K562 (cell line): ENCODE measurements around the gene ANKRD13A. TPM values are rescaled to one million over a fixed set of nuclear protein-coding genes. Genes with fewer than 3 reads are reported as not detected.

Experiments used
- ATAC-seq: fragments of 200-7000 bp; cut with Tn5 transposase; 3 replicates; pipeline ENCODE4 v1.9.1; 2020; ENCODE audit warnings: moderate library complexity
- BruUV-seq: library from RNA; stranded (reverse); fragments of 400-500 nt; replicated peaks from 2 replicates; lab custom pipeline; 2021; lab: Mats Ljungman, UMichigan
- CTCF ChIA-PET: fragments of 300-600 bp; formaldehyde crosslinking; extraction: SDS; loops from one replicate; lab custom pipeline; 2021; ENCODE audit warnings: low intra/inter-chr PET ratio; lab: Yijun Ruan, JAX
- POLR2A ChIA-PET: fragments of 300-600, 350-650 bp; sonication (Branson Sonifier 250); formaldehyde crosslinking; extraction: SDS; loops from one replicate; lab custom pipeline; 2021; ENCODE audit warnings: antibody characterized with exemption, inconsistent platforms; lab: Yijun Ruan, JAX
- DNase-seq, 4 experiments: peaks; one replicate each; pipeline versions ENCODE4 v3.0.0 to v3.0.0-alpha.2; 2011 to 2018; ENCODE audit warnings: low spot score in 3 of 4, mixed read lengths in 3 of 4; ENCODE audit errors: extremely low read depth in 1 of 4
- FAIRE-seq: peaks from 2 replicates; lab custom pipeline; 2011; peaks lifted over from hg19 to GRCh38; lab: Jason Lieb, UNC
- H2AFZ ChIP-seq: 2 replicates; pipeline ENCODE4 v1.6.0; 2011; ENCODE audit warnings: low read depth, low read length, control low read depth, inconsistent platforms
- H3K27ac ChIP-seq: fragments of 200-600 bp; 3 replicates; pipeline ENCODE4 v1.8.0; 2011; ENCODE audit warnings: low read depth, mild to moderate bottlenecking, control low read depth, inconsistent platforms, low read length, moderate library complexity, mixed read lengths; ENCODE audit errors: extremely low read depth
- H3K27me3 ChIP-seq, 2 experiments: fragments of 300-600 bp in 1 of 2; 2 replicates in 1 of 2; 3 replicates in 1 of 2; pipeline versions ENCODE4 v1.6.0 to v1.8.0; 2011; ENCODE audit warnings: inconsistent platforms in 2 of 2, low read length in 2 of 2, mild to moderate bottlenecking in 1 of 2, mixed read lengths in 1 of 2, moderate library complexity in 1 of 2; ENCODE audit not compliant: control insufficient read depth in 2 of 2, insufficient read depth in 2 of 2
- H3K36me3 ChIP-seq: fragments of 300-600 bp; 3 replicates; pipeline ENCODE4 v1.8.0; 2011; ENCODE audit warnings: mild to moderate bottlenecking, low read length, inconsistent platforms; ENCODE audit not compliant: control insufficient read depth, insufficient read depth
- H3K4me1 ChIP-seq, 2 experiments: fragments of 200-600 bp in 1 of 2; replicated peaks in 1 of 2; 2 replicates in 1 of 2; 3 replicates in 1 of 2; pipeline versions ENCODE4 v1.5.1 to v1.8.0; 2011; ENCODE audit warnings: inconsistent platforms in 2 of 2, low read length in 2 of 2, mild to moderate bottlenecking in 1 of 2, mixed read lengths in 1 of 2, moderate library complexity in 1 of 2; ENCODE audit not compliant: control insufficient read depth in 2 of 2, insufficient read depth in 2 of 2
- H3K4me2 ChIP-seq: 2 replicates; pipeline ENCODE4 v1.6.1; 2011; ENCODE audit warnings: low read length, control low read depth, inconsistent platforms, mixed read lengths; ENCODE audit not compliant: insufficient read depth
- H3K4me3 ChIP-seq: fragments of 200-600 bp; sonication (generic), shearing (Covaris generic); 2 replicates; pipeline ENCODE4 v1.5.1; 2016; ENCODE audit warnings: control low read depth, inconsistent platforms
- H3K79me2 ChIP-seq: fragments of 200-600 bp; 3 replicates; pipeline ENCODE4 v1.8.0; 2011; ENCODE audit warnings: low read length, inconsistent platforms; ENCODE audit not compliant: control insufficient read depth, insufficient read depth
- H3K9ac ChIP-seq, 2 experiments: 2 replicates each; pipeline versions ENCODE4 v1.6.0 to v1.6.1; 2011; ENCODE audit warnings: low read depth in 2 of 2, low read length in 2 of 2, control low read depth in 1 of 2, inconsistent platforms in 1 of 2, mild to moderate bottlenecking in 1 of 2, mixed read lengths in 1 of 2; ENCODE audit not compliant: insufficient read depth in 1 of 2
- H3K9me1 ChIP-seq: one replicate; pipeline ENCODE4 v1.6.0; 2011; ENCODE audit warnings: inconsistent platforms, mild to moderate bottlenecking, low read length, moderate library complexity; ENCODE audit not compliant: control insufficient read depth, insufficient read depth
- H3K9me3 ChIP-seq: replicated peaks from 2 replicates; pipeline ENCODE4 v1.5.1; 2011; ENCODE audit warnings: low read depth, low read length, inconsistent platforms; ENCODE audit not compliant: control insufficient read depth, insufficient read depth
- H4K20me1 ChIP-seq: replicated peaks from 2 replicates; pipeline ENCODE4 v1.6.1; 2011; ENCODE audit warnings: low read length, inconsistent platforms, mixed read lengths; ENCODE audit not compliant: control insufficient read depth, insufficient read depth
- DMBX1 ChIP-seq: fragments of 250-450 bp; sonication (Bioruptor Pico); IDR thresholded peaks from 2 replicates; pipeline ENCODE4 v1.8.0; 2022; ENCODE audit warnings: inconsistent platforms, mild to moderate bottlenecking, moderate library complexity, borderline replicate concordance
- HMG20B ChIP-seq: fragments of 250-450 bp; sonication (Bioruptor Pico); IDR thresholded peaks from 2 replicates; pipeline ENCODE4 v1.5.0; 2021; ENCODE audit warnings: mild to moderate bottlenecking
- HOXB6 ChIP-seq: fragments of 250-450 bp; sonication (Bioruptor Pico); IDR thresholded peaks from 2 replicates; pipeline ENCODE4 v1.5.1; 2022; ENCODE audit warnings: mild to moderate bottlenecking, borderline replicate concordance
- NFE2 ChIP-seq: IDR thresholded peaks from 2 replicates; pipeline ENCODE4 v1.6.1; 2014; ENCODE audit warnings: antibody characterized with exemption, low read depth
- NFIC ChIP-seq: fragments of 450-650 bp; IDR thresholded peaks from 2 replicates; pipeline ENCODE4 v1.6.1; 2017; ENCODE audit warnings: mild to moderate bottlenecking, inconsistent platforms
- SIX5 ChIP-seq, 2 experiments: IDR thresholded peaks; 2 replicates each; pipeline ENCODE4 v1.6.1; 2011; ENCODE audit warnings: low read length in 2 of 2, borderline replicate concordance in 1 of 2, low read depth in 1 of 2, mild to moderate bottlenecking in 1 of 2, moderate library complexity in 1 of 2; ENCODE audit not compliant: insufficient read depth in 1 of 2
- SLC30A9 ChIP-seq: fragments of 250-450 bp; sonication (Bioruptor Pico); IDR thresholded peaks from 2 replicates; pipeline ENCODE4 v1.8.0; 2022; ENCODE audit warnings: mild to moderate bottlenecking, moderate library complexity
- TEAD4 ChIP-seq, 2 experiments: sonication (generic) in 1 of 2; formaldehyde crosslinking in 1 of 2; IDR thresholded peaks; 2 replicates each; pipeline versions ENCODE4 v1.6.1 to v1.8.0; 2012 to 2022; ENCODE audit warnings: borderline replicate concordance in 1 of 2, inconsistent platforms in 1 of 2, low read length in 1 of 2, mild to moderate bottlenecking in 1 of 2, missing genetic modification reagents in 1 of 2
- WGBS: fragments of 100-300 bp; shearing (Covaris generic); methylation state at CpG from one replicate; pipeline ENCODE4 v1.1.6; 2016; ENCODE audit warnings: low coverage, mixed read lengths; ENCODE audit not compliant: insufficient coverage; ENCODE audit errors: missing lambda C conversion rate; 5-methylcytosine and 5-hydroxymethylcytosine counted together
- in situ Hi-C: fragments of 300-500 bp; cut with MboI; formaldehyde crosslinking; loops from 4 replicates; pipeline ENCODE4 v1.15.0; 2018; ENCODE audit warnings: inconsistent platforms, mixed read lengths
- intact Hi-C: fragments of 100-400 bp; cut with micrococcal nuclease; formaldehyde crosslinking; loops from 2 replicates; pipeline ENCODE4 v1.14.2; 2022
- polyA plus RNA-seq, 8 experiments: library from polyadenylated mRNA; depleted of rRNA in 4 of 8; stranded (reverse) in 5 of 8; unstranded in 3 of 8; fragments of >200 nt; fragmentation: Nextera tagmentation in 2 of 8; fragmentation: Illumina TruSeq in 1 of 8; extraction: Ambion mirVana in 2 of 8; extraction: Trizol in 1 of 8; gene quantifications; 2 replicates each; pipeline versions ENCODE4 v1.2.1 to v1.2.3, GENCODE V29; 2011 to 2014; ENCODE audit warnings: inconsistent platforms in 1 of 8, missing spikeins in 1 of 8
- total RNA-seq, 7 experiments: library from RNA; depleted of rRNA in 6 of 7; stranded (reverse); fragments of >200 nt in 6 of 7; fragmentation: Illumina TruSeq in 2 of 7; extraction: Trizol in 2 of 7; gene quantifications; 2 replicates each; pipeline versions ENCODE4 v1.2.1 to v1.2.3, GENCODE V29; 2011 to 2021; ENCODE audit warnings: low replicate concordance in 1 of 7
- TF ChIP-seq, protein P1 (sequence below): fragments of 250-450 bp; sonication (Bioruptor Pico); IDR thresholded peaks from 2 replicates; pipeline ENCODE4 v1.8.0; 2021; ENCODE audit warnings: mild to moderate bottlenecking, moderate library complexity

ANKRD13A gene
- total and polyA plus RNA-seq, 9 of the 15 experiments (the other 6 are each of a cell fraction or from before 2014, with no cell fraction given): 5.0 to 55.0 (median 41.5) TPM

DNA sequence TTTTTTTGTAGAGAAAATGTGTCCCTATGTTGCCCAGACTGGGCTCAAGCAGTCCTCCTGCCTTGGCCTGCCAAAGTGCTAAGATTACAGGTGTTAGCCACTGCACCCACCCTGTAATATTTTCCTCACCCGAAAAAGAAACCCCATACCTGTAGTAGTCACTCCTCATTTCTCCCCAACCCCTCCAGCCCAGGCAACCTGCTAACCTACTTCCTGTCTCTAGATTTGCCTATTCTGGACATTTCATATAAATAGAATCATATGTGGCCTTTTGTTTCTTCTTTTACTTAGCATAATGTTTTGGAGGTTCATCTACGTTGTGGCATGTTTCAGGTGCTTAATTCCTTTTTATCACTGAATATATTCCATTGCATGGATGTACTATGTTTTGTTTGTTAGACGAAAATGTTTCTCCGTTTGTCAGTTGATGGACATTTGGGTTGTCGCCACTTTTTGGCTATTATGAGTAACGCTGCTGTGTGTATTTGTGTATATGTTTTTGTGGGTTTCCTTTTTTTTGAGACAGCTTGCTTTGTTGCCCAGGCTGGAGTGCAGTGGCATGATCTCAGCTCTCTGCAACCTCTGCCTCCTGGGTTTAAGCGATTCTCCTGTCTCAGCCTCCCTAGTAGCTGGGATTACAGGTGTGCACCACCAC is 6.2 kb downstream of the ANKRD13A start:
- Histone ChIP-seq H3K27ac (no peak overlapping the region), H4K20me1 (no peaks in the 10 kb centered on the region), H3K36me3 (peaks cover 8% of the 10 kb centered on the region), H3K27me3 (no peaks in the 10 kb centered on the region), H3K9me1 (no peaks in the 10 kb centered on the region)
- ChIA-PET CTCF (no interaction called here), POLR2A (no interaction called here)
- 93% methylated on average over 7 of the region's 7 CpGs for WGBS
- BruUV-seq: no TSS peak
- ATAC-seq (no peak), FAIRE-seq (no peak), DNase-seq (no peak)
- in situ Hi-C loops: no loop called here
- intact Hi-C loops: no loop called here
- no peak for TF ChIP-seq NFIC
- no peak for TF ChIP-seq SLC30A9 (CRISPR knock-in tag)
- no peak for TF ChIP-seq SIX5 (IDR thresholded peaks at IDR 0.05; ENCODE audit: borderline replicate concordance in 1 of 2, insufficient read depth in 1 of 2, low read depth in 1 of 2, low read length in 2 of 2)
- TF ChIP-seq HMG20B (CRISPR knock-in tag): no peak
- no peak for TF ChIP-seq TEAD4 (IDR thresholded peaks at IDR 0.05; ENCODE audit: low read length)
- TF ChIP-seq TEAD4 (CRISPR knock-in tag; IDR thresholded peaks at IDR 0.05; ENCODE audit: borderline replicate concordance): no peak
- no peak for TF ChIP-seq DMBX1
- TF ChIP-seq HOXB6 (CRISPR knock-in tag): no peak
- no peak for TF ChIP-seq NFE2
- TF ChIP-seq, protein P1, sequence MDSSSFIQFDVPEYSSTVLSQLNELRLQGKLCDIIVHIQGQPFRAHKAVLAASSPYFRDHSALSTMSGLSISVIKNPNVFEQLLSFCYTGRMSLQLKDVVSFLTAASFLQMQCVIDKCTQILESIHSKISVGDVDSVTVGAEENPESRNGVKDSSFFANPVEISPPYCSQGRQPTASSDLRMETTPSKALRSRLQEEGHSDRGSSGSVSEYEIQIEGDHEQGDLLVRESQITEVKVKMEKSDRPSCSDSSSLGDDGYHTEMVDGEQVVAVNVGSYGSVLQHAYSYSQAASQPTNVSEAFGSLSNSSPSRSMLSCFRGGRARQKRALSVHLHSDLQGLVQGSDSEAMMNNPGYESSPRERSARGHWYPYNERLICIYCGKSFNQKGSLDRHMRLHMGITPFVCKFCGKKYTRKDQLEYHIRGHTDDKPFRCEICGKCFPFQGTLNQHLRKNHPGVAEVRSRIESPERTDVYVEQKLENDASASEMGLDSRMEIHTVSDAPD (CRISPR knock-in tag): no peak
- TF ChIP-seq, all 486 proteins: peak for 0
- Histone ChIP-seq H3K9me3 (no peaks in the 10 kb centered on the region), H3K79me2 (peaks cover 26% of the 10 kb centered on the region), H3K4me2 (no peak overlapping the region), H2AFZ (no peak overlapping the region), H3K9ac (no peak overlapping the region), H3K4me3 (no peak overlapping the region), H3K4me1 (peaks cover under 1 to 2% of the 10 kb centered on the region in 2 experiments; a peak in 1 of 5 replicates)
